ENCODE results near the gene LAMP2.

LAMP2 gene

GRCh38 chrX:120462370-120462769, 6.7 kb downstream of the LAMP2 start:
- H4K8ac ChIP-seq (ENCODE audit: low read depth, low read length): no peak overlapping the region
- H3K23ac ChIP-seq (ENCODE audit: low read length): no peak overlapping the region
- H4K91ac ChIP-seq (ENCODE audit: low read depth, low read length): no peak overlapping the region
- no peak overlapping the region for H3K27ac ChIP-seq (ENCODE audit: low read depth, low read length)
- no peak overlapping the region for H4K12ac ChIP-seq (ENCODE audit: low read depth, low read length)
- no peak overlapping the region for H2BK120ac ChIP-seq (ENCODE audit: insufficient read depth, low read length, poor library complexity)
- no peaks in the 10 kb centered on the region for H3K9me3 ChIP-seq (ENCODE audit: insufficient read depth, low read depth, low read length)
- no peaks in the 10 kb centered on the region for H3K79me2 ChIP-seq (ENCODE audit: control insufficient read depth, insufficient read depth, low read length, poor library complexity)
- H3K36me3 ChIP-seq (ENCODE audit: control insufficient read depth in 1 of 2, insufficient read depth in 2 of 2, low read length in 2 of 2): no peaks in the 10 kb centered on the region
- H3K79me1 ChIP-seq (ENCODE audit: low read length): no peaks in the 10 kb centered on the region
- H2AK5ac ChIP-seq (ENCODE audit: low read length): no peak overlapping the region
- H2BK5ac ChIP-seq (ENCODE audit: low read depth, low read length, poor library complexity): no peak overlapping the region
- no peak for DNase-seq
- no peak overlapping the region for H3K14ac ChIP-seq (ENCODE audit: low read length)
- H3K4me2 ChIP-seq (ENCODE audit: low read length): no peak overlapping the region
- H3K9ac ChIP-seq (ENCODE audit: low read length): no peak overlapping the region
- H3K4me1 ChIP-seq (ENCODE audit: control insufficient read depth in 1 of 2, insufficient read depth in 2 of 2, low read length in 2 of 2): peaks cover 0 to 3% of the 10 kb centered on the region in 2 experiments
- H3K4ac ChIP-seq (ENCODE audit: low read depth, low read length): peak overlapping the region; percentile 55
- H3K4me3 ChIP-seq (ENCODE audit: low read depth, low read length): no peak overlapping the region
- WGBS (ENCODE audit: extremely low coverage, insufficient coverage, insufficient read length): no CpG with 5 or more reads among the region's 2 CpGs
- H3K18ac ChIP-seq (ENCODE audit: low read length): no peak overlapping the region
- no peaks in the 10 kb centered on the region for H3K27me3 ChIP-seq (ENCODE audit: insufficient read depth, low read length)
- no peak overlapping the region for H2BK12ac ChIP-seq (ENCODE audit: low read length)
- no peak overlapping the region for H2AFZ ChIP-seq (ENCODE audit: insufficient read depth, low read length, poor library complexity)

- Histone ChIP-seq H3K27ac (ENCODE audit: low read depth, low read length) (no peak overlapping the region), H2AK5ac (ENCODE audit: low read length) (no peak overlapping the region), H3K4me3 (ENCODE audit: low read depth, low read length) (no peak overlapping the region), H2BK5ac (ENCODE audit: low read depth, low read length, poor library complexity) (no peak overlapping the region), H3K36me3 (ENCODE audit: control insufficient read depth in 1 of 2, insufficient read depth in 2 of 2, low read length in 2 of 2) (peaks cover 4 to 5% of the 10 kb centered on the region in 2 experiments), H3K4me2 (ENCODE audit: low read length) (no peak overlapping the region), H3K4ac (ENCODE audit: low read depth, low read length) (no peak overlapping the region), H4K12ac (ENCODE audit: low read depth, low read length) (no peak overlapping the region), H3K18ac (ENCODE audit: low read length) (no peak overlapping the region), H2BK120ac (ENCODE audit: insufficient read depth, low read length, poor library complexity) (no peak overlapping the region), H4K8ac (ENCODE audit: low read depth, low read length) (no peak overlapping the region), H3K79me1 (ENCODE audit: low read length) (no peaks in the 10 kb centered on the region), H3K23ac (ENCODE audit: low read length) (no peak overlapping the region), H2BK12ac (ENCODE audit: low read length) (no peak overlapping the region), H3K4me1 (ENCODE audit: control insufficient read depth in 1 of 2, insufficient read depth in 2 of 2, low read length in 2 of 2) (peaks cover 0 to 3% of the 10 kb centered on the region in 2 experiments), H3K9me3 (ENCODE audit: insufficient read depth, low read depth, low read length) (no peaks in the 10 kb centered on the region), H2AFZ (ENCODE audit: insufficient read depth, low read length, poor library complexity) (no peak overlapping the region), H3K9ac (ENCODE audit: low read length) (no peak overlapping the region), H4K91ac (ENCODE audit: low read depth, low read length) (no peak overlapping the region), H3K79me2 (ENCODE audit: control insufficient read depth, insufficient read depth, low read length, poor library complexity) (no peaks in the 10 kb centered on the region), H3K27me3 (ENCODE audit: insufficient read depth, low read length) (no peaks in the 10 kb centered on the region), H3K14ac (ENCODE audit: low read length) (no peak overlapping the region)
- DNase-seq: no peak
Observed at GRCh38 chrX:120459309-120459708, 9.8 kb downstream of the LAMP2 start.

GRCh38 chrX:120457766-120458180, 11.3 kb downstream of the LAMP2 start:
- no CpG with 5 or more reads among the region's 2 CpGs for WGBS (ENCODE audit: extremely low coverage, insufficient coverage, insufficient read length)
- Histone ChIP-seq H3K14ac (ENCODE audit: low read length) (no peak overlapping the region), H4K91ac (ENCODE audit: low read depth, low read length) (no peak overlapping the region), H2AFZ (ENCODE audit: insufficient read depth, low read length, poor library complexity) (no peak overlapping the region), H3K9me3 (ENCODE audit: insufficient read depth, low read depth, low read length) (no peaks in the 10 kb centered on the region), H3K27me3 (ENCODE audit: insufficient read depth, low read length) (no peaks in the 10 kb centered on the region), H3K23ac (ENCODE audit: low read length) (no peak overlapping the region), H2BK120ac (ENCODE audit: insufficient read depth, low read length, poor library complexity) (no peak overlapping the region), H3K27ac (ENCODE audit: low read depth, low read length) (no peak overlapping the region), H3K79me1 (ENCODE audit: low read length) (no peaks in the 10 kb centered on the region), H2BK5ac (ENCODE audit: low read depth, low read length, poor library complexity) (no peak overlapping the region), H4K8ac (ENCODE audit: low read depth, low read length) (no peak overlapping the region), H2AK5ac (ENCODE audit: low read length) (no peak overlapping the region), H3K4me2 (ENCODE audit: low read length) (no peak overlapping the region), H2BK12ac (ENCODE audit: low read length) (no peak overlapping the region), H3K79me2 (ENCODE audit: control insufficient read depth, insufficient read depth, low read length, poor library complexity) (no peaks in the 10 kb centered on the region), H3K4me1 (ENCODE audit: control insufficient read depth in 1 of 2, insufficient read depth in 2 of 2, low read length in 2 of 2) (peaks cover 0 to 3% of the 10 kb centered on the region in 2 experiments), H3K18ac (ENCODE audit: low read length) (no peak overlapping the region), H3K36me3 (ENCODE audit: control insufficient read depth in 1 of 2, insufficient read depth in 2 of 2, low read length in 2 of 2) (peaks cover 4 to 5% of the 10 kb centered on the region in 2 experiments), H3K9ac (ENCODE audit: low read length) (no peak overlapping the region), H4K12ac (ENCODE audit: low read depth, low read length) (no peak overlapping the region), H3K4ac (ENCODE audit: low read depth, low read length) (no peak overlapping the region), H3K4me3 (ENCODE audit: low read depth, low read length) (no peak overlapping the region)
- no peak for DNase-seq

GRCh38 chrX:120456973-120457372, 12.1 kb downstream of the LAMP2 start:
- no peaks in the 10 kb centered on the region for H3K79me1 ChIP-seq (ENCODE audit: low read length)
- no peak overlapping the region for H3K23ac ChIP-seq (ENCODE audit: low read length)
- H4K91ac ChIP-seq (ENCODE audit: low read depth, low read length): no peak overlapping the region
- peaks cover 0 to 3% of the 10 kb centered on the region in 2 experiments for H3K4me1 ChIP-seq (ENCODE audit: control insufficient read depth in 1 of 2, insufficient read depth in 2 of 2, low read length in 2 of 2)
- no peak overlapping the region for H3K14ac ChIP-seq (ENCODE audit: low read length)
- no peak overlapping the region for H2BK12ac ChIP-seq (ENCODE audit: low read length)
- H2AK5ac ChIP-seq (ENCODE audit: low read length): no peak overlapping the region
- H2BK5ac ChIP-seq (ENCODE audit: low read depth, low read length, poor library complexity): no peak overlapping the region
- no peak overlapping the region for H3K4me3 ChIP-seq (ENCODE audit: low read depth, low read length)
- no peak overlapping the region for H3K27ac ChIP-seq (ENCODE audit: low read depth, low read length)
- no peak overlapping the region for H2AFZ ChIP-seq (ENCODE audit: insufficient read depth, low read length, poor library complexity)
- H3K79me2 ChIP-seq (ENCODE audit: control insufficient read depth, insufficient read depth, low read length, poor library complexity): no peaks in the 10 kb centered on the region
- no peak overlapping the region for H3K4ac ChIP-seq (ENCODE audit: low read depth, low read length)
- H2BK120ac ChIP-seq (ENCODE audit: insufficient read depth, low read length, poor library complexity): no peak overlapping the region
- no peak overlapping the region for H3K18ac ChIP-seq (ENCODE audit: low read length)
- no CpG with 5 or more reads among the region's 4 CpGs for WGBS (ENCODE audit: extremely low coverage, insufficient coverage, insufficient read length)
- peaks cover 4 to 5% of the 10 kb centered on the region in 2 experiments for H3K36me3 ChIP-seq (ENCODE audit: control insufficient read depth in 1 of 2, insufficient read depth in 2 of 2, low read length in 2 of 2)
- no peak overlapping the region for H4K12ac ChIP-seq (ENCODE audit: low read depth, low read length)
- H3K9ac ChIP-seq (ENCODE audit: low read length): no peak overlapping the region
- DNase-seq: no peak
- H3K4me2 ChIP-seq (ENCODE audit: low read length): no peak overlapping the region
- no peak overlapping the region for H4K8ac ChIP-seq (ENCODE audit: low read depth, low read length)
- H3K27me3 ChIP-seq (ENCODE audit: insufficient read depth, low read length): no peaks in the 10 kb centered on the region
- no peaks in the 10 kb centered on the region for H3K9me3 ChIP-seq (ENCODE audit: insufficient read depth, low read depth, low read length)
